ENCODE results near the gene RAG2. TPM values are rescaled to one million over a fixed set of nuclear protein-coding genes. Genes with fewer than 3 reads are reported as not detected.

The RAG2 gene
- total and polyA plus RNA-seq, 8 donors, result 0.37 to 17.9 TPM; not detected in 6

DNA sequence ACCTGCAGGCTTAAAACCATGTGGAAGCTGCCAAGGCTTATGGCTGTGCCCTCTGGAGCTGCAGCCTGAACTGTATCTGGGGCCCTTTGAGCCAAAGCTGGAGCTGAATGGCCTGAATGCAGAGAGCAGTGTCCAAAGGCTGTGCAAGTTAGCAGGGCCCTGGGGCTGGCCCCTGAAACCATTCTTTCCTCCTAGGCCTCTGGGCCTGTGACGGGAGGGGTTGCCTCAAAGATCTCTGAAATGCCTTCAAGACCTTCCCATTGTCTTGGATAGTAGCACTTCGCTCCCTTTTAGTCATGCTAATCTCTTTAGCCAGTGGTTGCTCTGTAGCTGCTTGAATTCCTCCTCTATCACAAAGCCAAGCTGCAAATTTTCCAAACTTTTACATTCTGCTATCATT lies 16.5 kb downstream of the RAG2 start:
- Histone ChIP-seq H3K27me3 (no peaks in the 10 kb centered on the region), H3K4me3 (no peak overlapping the region), H3K36me3 (no peaks in the 10 kb centered on the region), H3K4me1 (no peaks in the 10 kb centered on the region), H3K9me3 (peaks cover 0 to 5% (median 2%) of the 10 kb centered on the region in 4 donors), H3K27ac (no peak overlapping the region)
- 56 to 91% (median 84%) methylated on average over 2 of the region's 2 CpGs for WGBS, 5 donors
- no peak for DNase-seq
- TF ChIP-seq EP300 (IDR thresholded peaks at IDR 0.05), result no peak
- no peak for TF ChIP-seq POLR2A (IDR thresholded peaks at IDR 0.05)
- no peak for TF ChIP-seq CTCF (IDR thresholded peaks at IDR 0.05)
- no peak for TF ChIP-seq POLR2AphosphoS5 (IDR thresholded peaks at IDR 0.05)
- intact Hi-C loops (cut with DNase I; ENCODE audit: low total_unique reads), result no loop called here

DNA sequence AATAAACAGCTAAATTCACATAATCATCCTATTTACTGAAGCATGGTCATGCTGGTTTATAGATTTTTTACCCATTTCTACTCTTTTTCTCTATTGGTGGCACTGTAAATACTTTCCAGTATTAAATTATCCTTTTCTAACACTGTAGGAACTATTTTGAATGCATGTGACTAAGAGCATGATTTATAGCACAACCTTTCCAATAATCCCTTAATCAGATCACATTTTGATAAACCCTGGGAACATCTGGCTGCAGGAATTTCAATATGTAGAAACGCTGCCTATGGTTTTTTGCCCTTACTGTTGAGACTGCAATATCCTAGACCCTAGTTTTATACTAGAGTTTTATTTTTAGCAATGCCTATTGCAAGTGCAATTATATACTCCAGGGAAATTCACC lies 19.6 kb downstream of the RAG2 start:
- no peak overlapping the region for H3K27ac ChIP-seq
- H3K9me3 ChIP-seq, result peaks cover 0 to 5% (median 2%) of the 10 kb centered on the region in 4 donors
- H3K4me1 ChIP-seq, result no peaks in the 10 kb centered on the region
- no peak overlapping the region for H3K4me3 ChIP-seq
- intact Hi-C loops (cut with DNase I; ENCODE audit: low total_unique reads), result no loop called here
- peaks cover 0 to 8% (median 0%) of the 10 kb centered on the region in 4 donors for H3K36me3 ChIP-seq
- no peak for DNase-seq
- TF ChIP-seq CTCF (IDR thresholded peaks at IDR 0.05) (no peak), POLR2A (IDR thresholded peaks at IDR 0.05) (no peak), POLR2AphosphoS5 (IDR thresholded peaks at IDR 0.05) (no peak), EP300 (IDR thresholded peaks at IDR 0.05) (no peak)
- 54 to 69% (median 61%) methylated on average over 1 of the region's 1 CpG for WGBS, 5 donors
- H3K27me3 ChIP-seq, result no peaks in the 10 kb centered on the region

DNA sequence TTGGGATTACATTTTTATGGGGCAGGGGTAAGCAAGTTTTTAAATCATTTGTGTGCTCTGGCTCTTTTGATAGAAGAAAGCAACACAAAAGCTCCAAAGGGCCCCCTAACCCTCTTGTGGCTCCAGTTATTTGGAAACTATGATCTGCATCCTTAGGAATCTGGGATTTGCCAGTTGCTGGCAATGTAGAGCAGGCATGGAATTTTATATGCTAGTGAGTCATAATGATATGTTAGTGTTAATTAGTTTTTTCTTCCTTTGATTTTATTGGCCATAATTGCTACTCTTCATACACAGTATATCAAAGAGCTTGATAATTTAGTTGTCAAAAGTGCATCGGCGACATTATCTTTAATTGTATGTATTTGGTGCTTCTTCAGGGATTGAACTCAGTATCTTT lies 20.2 kb downstream of the RAG2 start:
- intact Hi-C loops (cut with DNase I; ENCODE audit: low total_unique reads), result no loop called here

GRCh38 chr11:36577373-36577772 lies 20.7 kb downstream of the RAG2 start:
- no peak for DNase-seq
- Histone ChIP-seq H3K27me3 (no peaks in the 10 kb centered on the region), H3K27ac (no peak overlapping the region), H3K4me1 (no peaks in the 10 kb centered on the region), H3K36me3 (peaks cover 0 to 8% (median 0%) of the 10 kb centered on the region in 4 donors), H3K9me3 (peaks cover 0 to 5% (median 2%) of the 10 kb centered on the region in 4 donors), H3K4me3 (no peak overlapping the region)
- intact Hi-C loops (cut with DNase I; ENCODE audit: low total_unique reads), result no loop called here
- TF ChIP-seq POLR2AphosphoS5 (IDR thresholded peaks at IDR 0.05) (no peak), EP300 (IDR thresholded peaks at IDR 0.05) (no peak), POLR2A (IDR thresholded peaks at IDR 0.05) (no peak), CTCF (IDR thresholded peaks at IDR 0.05) (no peak)
- 44 to 61% (median 49%) methylated on average over 2 of the region's 2 CpGs for WGBS, 5 donors

More for the DNA sequence above, 20.2 kb downstream of the RAG2 start:
- WGBS, 5 donors, result 82 to 97% (median 94%) methylated on average over 2 of the region's 2 CpGs
- TF ChIP-seq POLR2AphosphoS5 (IDR thresholded peaks at IDR 0.05) (no peak), CTCF (IDR thresholded peaks at IDR 0.05) (no peak), POLR2A (IDR thresholded peaks at IDR 0.05) (no peak), EP300 (IDR thresholded peaks at IDR 0.05) (no peak)
- Histone ChIP-seq H3K4me3 (no peak overlapping the region), H3K36me3 (peaks cover 0 to 8% (median 0%) of the 10 kb centered on the region in 4 donors), H3K27ac (no peak overlapping the region), H3K9me3 (peaks cover 0 to 5% (median 2%) of the 10 kb centered on the region in 4 donors), H3K4me1 (no peaks in the 10 kb centered on the region), H3K27me3 (no peaks in the 10 kb centered on the region)
- DNase-seq, result peak in 1 of 2 donors; percentile 21

Data from stomach (tissue), 9 donors.